HG03575 (cell line): ENCODE data around the gene BRINP2.

ENCODE experiments used
- ATAC-seq: cut with Tn5 transposase; IDR thresholded peaks from one replicate; pipeline ENCODE4 v1.9.1; 2021; ENCODE audit not compliant: unreplicated experiment, insufficient number of reproducible peaks, low FRiP score; ENCODE audit errors: extremely low read depth

Gene BRINP2

DNA sequence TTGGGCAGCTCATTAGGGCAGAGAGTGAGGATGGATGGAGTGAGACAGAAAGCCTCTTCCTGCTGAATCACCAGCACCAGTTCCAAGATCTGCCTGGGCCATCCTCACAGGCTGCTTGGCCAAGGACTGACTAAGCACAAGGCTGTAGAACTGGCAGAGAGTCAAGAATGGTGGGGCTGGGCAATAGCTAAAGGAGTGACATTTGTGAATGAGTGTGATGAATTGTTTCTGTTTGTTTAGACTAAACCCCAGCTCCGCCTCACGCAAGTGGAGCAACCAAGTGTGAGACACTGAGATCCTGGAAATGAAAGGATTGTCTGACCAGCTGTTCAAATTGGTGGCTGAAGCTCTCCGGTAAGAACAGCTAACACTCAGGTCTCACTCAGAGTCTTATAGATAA, 38.6 kb downstream of the BRINP2 start:
- no peak for ATAC-seq

DNA sequence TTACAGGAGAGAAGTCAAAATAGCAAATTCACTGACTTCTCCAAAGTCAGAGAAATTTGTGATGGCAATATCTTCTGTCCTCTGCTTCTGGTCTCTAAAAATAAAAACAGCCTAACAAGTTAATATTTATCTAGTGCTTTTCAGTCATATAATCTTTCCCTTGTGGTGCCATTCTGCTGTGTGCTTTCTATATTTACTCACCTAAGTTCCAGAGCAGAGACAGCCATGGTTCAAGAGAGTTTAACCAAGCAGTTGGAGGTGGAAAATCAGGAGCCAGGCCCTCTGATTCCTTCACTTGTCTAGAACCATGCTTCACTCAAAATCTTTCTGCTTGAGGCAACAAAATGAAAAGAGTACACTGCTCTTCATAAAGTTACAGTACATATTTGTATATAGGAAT, 39.3 kb downstream of the BRINP2 start:
- ATAC-seq = no peak

DNA sequence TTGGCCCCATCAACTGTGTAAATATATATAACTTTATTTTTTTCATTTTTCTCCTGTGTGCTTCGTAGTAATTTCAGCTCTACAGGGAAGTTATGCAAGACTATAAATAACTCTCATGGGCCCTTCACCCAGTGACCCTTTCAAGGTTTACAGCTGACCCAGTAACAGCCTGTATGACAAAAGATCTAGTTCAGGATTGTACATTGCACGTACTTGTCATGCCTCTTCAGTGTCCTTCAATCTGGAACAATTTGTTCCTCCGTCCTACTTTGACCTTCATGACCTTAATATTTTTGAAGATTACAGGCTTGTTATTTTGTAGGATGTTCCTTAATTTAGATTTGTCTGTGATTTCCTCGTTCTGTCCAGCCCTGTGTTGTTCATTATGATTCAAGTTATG, 40.5 kb downstream of the BRINP2 start:
- ATAC-seq = no peak

DNA sequence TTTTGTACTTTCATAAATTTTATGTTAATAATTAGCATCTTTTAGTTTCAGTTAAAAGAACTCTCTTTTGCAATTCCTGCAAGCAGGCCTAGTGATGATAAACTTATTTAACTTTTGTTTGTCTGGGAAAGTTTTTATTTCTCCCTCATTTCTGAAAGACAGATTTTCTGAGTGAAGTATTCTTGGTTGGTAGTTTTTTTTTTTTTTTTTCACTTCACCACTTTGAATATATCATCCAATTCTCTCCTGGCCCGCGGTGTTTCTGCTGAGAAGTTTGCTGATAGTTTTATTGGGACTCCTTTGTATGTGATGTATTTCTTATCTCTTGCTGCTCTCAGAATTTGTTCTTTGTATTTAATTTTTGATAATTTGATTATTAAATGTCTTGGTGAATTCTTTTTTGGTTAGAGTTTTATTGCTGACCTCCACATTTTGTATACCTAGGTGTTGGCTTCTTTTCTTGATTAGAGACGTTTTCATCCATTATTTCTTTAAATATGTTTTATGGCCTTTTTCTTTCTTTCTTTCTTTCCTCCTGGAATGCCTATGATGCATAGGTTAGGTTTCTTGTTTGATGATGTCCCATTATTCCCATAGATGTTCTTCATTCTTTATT, 45.9 kb downstream of the BRINP2 start:
- ATAC-seq = no peak

DNA sequence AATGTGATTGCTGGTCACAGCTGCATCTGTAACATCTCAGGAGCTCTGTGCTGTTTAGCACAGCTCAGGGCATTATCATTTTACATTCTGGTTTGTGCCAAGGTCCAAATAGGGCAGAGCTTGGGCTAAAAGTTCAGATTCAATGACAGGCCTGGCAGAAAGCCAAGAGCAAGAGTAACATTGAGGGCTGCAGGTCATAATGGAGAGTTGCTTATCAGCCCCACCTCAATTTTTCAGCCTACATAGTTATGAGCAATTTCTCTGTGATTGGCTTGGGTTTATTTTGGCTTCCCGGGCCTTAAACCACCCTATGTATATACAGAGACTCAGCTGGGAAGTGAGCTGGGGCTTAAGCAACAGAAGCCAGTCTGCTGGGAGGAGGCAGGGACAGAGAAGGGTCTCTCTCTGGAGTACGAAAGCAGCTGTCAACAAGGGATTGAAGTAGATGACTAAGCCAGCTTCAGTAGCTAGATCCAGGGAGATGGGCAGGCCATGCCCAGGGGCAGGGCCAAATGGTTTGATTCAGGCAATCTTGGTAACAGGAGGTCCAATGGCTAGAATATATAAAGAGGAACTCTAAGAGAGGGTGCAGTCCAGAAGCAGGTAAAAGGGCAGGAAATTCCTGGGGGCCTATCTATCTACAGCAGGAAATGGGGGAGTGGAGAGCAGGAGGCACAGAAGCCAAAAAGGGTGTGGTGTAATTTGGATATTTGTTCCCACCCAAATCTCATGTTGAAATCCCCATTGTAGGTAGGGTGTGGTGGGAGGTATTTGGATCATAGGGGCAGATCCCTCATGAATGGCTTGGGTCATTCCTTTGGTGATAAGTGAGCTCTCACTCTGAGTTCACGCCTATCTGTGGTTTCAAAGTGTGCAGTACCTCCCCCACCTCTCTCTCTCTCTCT, 49.0 kb downstream of the BRINP2 start:
- no peak for ATAC-seq

DNA sequence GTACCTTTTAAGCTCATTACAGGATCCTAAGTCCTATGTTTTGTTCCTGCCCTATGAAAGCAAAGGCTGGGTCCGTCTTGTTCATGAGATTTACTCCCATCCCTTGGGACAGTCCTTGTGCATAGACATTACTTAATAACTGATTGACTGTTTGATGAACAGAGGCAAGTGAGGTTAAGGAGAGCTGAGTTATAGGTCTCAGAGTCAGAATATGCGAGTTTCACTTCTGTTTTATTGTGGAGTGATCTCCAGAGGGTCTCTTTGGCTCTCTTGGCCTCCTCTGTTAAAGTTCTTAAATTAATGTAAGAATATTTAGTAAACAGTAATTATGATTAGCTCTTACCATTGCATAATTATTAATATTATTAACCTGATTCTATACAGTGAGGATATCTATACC, 52.6 kb downstream of the BRINP2 start:
- no peak for ATAC-seq

DNA sequence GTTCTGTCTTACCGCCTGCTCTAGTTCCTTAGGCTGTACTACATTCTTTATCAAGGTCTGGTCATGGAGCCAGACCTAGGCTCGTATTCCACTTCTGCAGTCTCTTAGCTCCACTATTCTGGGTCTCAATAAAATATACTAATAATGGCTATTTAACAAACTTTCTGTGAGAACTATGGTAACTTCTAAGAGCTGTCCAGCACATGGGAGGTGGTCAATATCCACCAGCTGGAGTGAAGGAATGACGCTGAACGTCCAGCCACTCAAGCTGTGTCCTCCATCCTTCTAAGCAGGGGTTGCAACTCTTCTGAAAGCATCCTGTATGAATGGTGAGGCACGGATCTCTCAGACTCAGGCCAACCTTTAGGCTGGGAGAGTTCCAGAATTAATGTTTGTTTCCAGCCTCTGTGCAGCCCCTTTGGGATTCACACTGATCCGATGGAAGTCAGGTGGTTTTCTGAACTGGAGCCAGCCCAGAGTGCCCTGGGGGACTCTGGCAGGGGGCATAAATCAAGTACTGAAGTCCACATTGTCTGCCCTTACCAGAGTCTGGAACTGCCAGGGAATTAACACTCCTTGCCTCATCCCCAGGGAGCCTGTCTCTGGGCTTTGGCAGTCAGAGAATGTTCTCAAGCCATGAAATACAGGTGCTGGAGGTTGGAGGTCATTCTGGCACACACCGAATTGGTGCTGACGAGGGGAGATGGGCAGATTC, 57.4 kb downstream of the BRINP2 start:
- no peak for ATAC-seq

DNA sequence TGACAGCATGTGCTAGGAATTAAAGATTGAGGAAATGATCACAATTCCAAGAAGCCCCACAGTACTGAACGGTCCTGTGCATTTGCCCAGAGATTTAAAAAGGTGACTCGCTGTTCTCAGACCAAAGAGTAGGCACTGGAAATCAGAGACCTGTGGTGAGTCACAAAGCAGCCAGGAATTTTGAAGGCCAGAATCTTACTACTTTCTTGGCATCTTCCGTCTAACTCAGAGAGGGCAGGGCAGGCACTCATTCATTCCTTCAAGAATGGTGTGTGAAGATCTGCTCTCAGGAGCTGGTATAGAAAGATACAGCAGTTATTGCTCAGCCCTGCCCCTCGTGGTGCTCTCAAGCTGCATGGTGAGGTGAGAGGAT, 57.9 kb downstream of the BRINP2 start:
- ATAC-seq = no peak

DNA sequence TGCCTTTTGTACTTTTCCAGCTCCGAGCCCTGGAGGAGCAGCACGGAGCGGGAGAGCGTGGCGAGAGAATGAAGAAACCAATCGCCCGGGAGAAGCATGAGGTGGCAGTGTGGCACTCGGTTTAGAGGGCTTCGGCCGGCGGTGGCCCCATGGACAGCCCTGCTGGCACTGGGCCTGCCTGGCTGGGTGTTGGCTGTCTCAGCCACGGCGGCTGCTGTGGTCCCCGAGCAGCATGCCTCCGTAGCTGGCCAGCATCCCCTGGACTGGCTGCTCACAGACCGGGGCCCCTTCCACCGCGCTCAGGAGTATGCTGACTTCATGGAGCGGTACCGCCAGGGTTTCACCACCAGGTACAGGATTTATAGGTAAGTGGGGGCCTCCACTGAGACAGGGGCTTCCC, 59.0 kb downstream of the BRINP2 start:
- no peak for ATAC-seq

DNA sequence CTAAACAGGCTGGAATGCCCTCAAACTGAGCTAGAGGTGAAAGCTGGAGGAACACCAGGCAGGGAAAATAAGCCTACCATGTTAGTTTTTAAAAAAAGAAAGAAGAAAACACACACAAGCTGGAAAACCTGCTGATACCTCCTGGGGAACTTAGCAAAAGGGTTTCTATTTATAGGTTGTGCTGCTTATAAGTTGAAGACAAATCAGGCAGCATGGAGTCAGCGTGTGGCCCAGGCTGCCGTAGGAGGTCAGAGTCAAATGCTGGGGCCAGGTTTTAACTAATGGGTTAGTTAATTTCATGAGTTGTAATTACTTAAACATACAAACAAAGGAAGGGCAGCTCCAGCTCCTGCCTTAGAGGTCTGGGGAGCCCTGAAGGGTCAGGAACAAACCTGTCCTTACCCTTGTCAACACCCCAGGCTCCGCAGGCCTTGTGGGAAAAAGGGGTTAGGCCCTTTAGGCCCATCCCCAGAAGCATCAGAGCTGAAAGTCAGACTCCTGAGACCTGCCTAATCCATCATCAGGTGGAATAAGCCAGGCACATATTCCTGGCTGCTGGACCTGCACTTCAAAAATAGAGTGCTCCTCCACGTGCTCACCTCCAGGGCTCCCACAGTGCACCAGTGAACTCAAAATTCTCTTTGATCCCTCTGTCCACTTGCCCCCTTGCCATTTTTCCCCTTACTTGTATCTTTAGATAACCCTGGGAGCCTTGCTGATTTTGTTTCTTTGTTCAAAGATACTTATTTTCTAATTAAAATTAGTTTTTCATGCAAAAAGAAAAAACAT, 59.7 kb downstream of the BRINP2 start:
- no peak for ATAC-seq

DNA sequence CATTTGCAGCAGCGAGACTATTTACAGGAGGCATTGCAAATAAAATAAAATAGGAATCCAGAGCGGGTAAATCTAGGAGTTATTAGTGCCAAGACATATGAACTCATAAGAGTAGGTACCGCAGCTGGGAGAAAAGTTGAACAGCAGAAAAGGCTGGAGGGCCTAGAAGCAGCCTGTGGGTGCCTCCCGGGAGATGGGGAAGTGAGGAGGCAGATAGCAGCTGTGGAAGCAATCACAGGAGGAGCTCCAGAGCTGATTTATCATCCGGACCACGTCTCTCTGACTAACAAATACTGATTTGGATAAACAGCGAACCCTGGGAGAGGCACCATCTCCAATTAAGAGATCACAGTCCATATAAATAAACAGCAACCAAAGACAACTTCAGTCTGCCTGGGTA, 64.6 kb downstream of the BRINP2 start:
- no peak for ATAC-seq

DNA sequence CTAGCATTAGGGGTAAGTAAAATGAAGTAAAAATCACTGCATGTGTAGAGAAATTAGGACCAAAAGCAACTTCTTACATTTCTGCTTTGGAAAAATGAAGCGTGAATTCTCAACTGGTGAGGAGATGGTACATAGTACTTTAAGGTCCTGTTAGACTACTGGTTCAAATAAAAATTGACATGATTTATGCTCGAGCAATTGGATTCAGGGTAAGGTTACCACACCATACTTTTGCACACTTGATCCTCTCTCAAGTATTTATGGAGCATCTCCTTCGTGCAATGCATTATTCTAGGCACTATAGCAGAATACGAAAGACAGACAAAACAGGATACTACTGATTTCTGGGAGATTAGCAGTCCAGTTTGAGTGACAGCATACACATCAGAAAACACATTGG, 66.2 kb downstream of the BRINP2 start:
- no peak for ATAC-seq

DNA sequence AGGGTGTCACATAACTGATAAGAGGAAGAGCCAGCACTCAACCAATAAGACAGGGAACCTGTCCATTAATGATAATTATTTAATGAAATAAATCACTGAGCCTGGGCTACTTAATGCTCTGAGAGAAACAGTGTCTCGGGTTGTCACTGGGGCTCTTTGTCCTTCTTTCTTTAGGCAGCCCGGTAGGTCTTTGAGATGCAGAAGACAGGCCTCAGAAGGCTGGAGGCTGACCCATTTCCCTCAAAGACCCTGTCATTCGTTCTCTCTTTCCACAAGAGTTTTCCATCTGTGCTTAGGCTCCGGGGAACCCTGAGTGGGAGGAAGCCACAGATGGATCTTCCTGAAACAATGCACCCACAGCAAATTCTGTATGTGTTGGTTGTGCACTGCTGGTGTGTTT, 68.2 kb downstream of the BRINP2 start:
- no peak for ATAC-seq

DNA sequence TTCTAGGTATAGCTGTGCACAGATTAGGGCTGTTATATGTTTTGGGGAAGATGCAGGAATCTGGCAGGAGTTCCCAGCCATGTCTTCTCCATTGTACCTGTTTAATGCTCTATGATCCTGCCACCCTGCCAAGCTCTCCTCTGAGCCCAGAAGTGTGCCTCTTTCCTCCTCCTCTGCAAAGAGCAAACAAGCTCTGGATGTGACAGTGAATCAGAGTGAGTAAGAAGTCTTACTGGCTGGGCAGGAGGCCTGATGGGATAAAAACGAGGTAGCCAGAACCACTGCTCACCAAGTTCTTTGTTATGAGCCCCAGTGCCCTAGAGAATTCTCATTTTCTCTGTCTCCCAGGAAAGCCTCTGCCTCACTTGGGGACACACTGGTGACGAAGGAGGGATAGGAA, 69.0 kb downstream of the BRINP2 start:
- no peak for ATAC-seq

DNA sequence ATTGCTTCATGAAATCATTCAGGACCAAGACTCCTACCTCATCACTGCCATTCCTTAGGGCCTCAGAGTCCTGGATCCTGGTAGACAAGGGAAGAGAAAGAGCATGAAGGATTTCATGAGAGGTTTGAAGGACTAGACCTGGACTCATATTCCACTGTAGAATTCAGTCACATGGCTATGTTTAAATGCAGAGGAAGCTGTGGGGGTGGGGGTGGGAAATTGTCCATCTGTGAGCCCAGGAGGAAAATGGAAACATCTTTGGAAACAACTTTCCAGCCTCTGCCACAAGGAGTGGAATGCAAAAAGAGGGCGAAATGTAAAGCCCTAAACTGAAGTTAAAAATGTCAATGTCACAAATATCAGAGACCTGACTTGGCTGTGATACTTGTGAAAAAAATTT, 73.0 kb downstream of the BRINP2 start:
- no peak for ATAC-seq

DNA sequence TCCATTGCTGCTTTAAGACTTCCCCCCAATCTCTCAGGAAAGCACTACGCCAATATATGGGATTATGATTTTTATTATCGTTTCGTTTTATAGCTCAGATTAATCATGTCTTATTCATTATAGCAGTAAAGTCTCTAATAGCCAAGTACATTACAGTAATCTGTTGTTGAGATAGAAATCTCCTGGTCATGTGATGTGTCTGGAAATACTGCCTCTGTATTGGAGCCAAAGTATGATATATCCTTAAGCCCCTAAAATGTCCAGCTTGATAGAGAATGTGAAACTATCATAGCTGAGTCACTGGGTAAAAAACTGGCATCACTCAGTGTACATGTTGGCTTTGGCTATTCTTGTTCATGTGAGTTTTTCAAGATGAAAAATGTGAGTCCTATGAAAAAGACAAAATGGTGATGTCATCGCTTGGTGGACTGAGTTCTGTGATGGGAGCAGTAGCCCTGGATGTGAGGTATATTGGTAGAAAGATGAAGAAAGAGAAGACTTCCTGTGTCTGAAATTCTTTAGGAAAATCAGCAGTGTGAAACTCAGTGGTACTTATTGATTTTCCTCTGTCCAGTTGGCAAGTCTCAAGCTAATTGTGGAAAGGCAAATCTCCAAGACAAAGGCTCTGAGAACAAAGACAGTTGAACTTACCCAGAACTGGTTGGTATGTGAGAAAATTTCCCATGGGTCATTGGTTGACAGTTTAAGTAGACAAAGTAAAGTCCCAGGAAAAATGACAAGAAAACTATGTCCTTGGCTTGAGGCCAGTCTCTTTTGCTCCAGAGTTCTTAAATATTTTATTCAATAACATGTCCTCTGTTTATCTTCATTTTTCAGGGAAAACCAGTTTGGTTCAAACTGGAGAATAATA, 76.2 kb downstream of the BRINP2 start:
- ATAC-seq = no peak

DNA sequence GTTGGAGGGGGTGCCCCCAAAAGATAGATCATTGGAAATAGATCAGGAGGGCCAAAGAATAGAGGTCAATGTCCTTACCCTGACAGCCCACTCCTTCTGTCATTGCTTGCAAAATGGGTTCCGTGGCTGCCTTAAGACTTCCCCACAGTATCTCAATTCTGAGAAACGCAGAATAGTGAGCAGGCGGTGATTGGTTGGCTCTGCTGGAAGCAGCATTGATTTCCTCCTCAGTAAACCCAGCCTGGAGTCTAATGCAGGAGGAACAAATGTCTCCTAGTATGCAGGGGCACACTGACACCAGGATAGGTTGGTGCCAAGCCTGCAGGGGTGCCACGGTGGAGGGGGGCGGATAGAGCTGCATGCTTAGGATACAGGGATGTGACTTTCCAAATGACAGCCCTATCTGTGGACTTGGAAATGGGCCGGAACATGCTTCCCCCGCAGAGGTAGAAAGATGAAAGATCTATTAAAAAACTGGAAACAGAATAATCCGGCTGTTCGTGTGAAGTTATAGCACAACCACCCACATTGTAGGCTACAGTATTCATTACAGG, 76.9 kb downstream of the BRINP2 start:
- no peak for ATAC-seq

DNA sequence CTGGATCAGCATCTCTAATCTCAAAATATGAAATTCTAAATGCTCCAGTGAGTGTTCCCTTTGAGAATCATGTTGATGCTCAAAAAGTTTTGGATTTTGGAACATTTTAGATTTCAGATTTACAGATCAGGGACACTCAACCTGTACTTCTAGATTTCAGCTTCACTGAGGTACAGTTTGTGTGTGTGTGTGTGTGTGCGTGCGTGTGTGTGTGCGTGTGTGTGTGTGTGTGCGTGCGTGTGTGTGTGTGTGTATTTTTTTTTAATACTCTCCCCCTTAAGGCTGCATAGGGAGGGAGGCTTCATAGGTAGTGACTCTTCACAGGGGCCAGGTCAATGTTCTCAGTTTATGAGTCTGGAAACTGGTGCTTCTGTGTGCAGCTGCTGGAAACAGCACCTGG, 77.5 kb downstream of the BRINP2 start:
- no peak for ATAC-seq
